Mesodermal cell (in vitro differentiated cells): ENCODE data around the gene TTC13.

Experiments used
- H3K27ac ChIP-seq: 2 replicates; pipeline ENCODE4 v1.7.0; 2013; ENCODE audit warnings: mild to moderate bottlenecking, low read depth, low read length, moderate library complexity; ENCODE audit not compliant: severe bottlenecking
- H3K36me3 ChIP-seq: 2 replicates; pipeline ENCODE4 v1.7.1; 2013; ENCODE audit warnings: mild to moderate bottlenecking, low read length, moderate library complexity; ENCODE audit not compliant: control insufficient read depth, insufficient read depth
- H3K4me1 ChIP-seq: one replicate; pipeline ENCODE4 v1.7.1; 2013; ENCODE audit warnings: mild to moderate bottlenecking, low read length; ENCODE audit not compliant: insufficient read depth, control insufficient read depth, poor library complexity, severe bottlenecking
- H3K4me3 ChIP-seq: 2 replicates; pipeline ENCODE4 v1.7.0; 2013; ENCODE audit warnings: low read length, control low read depth, mild to moderate bottlenecking; ENCODE audit not compliant: insufficient read depth, poor library complexity, severe bottlenecking; ENCODE audit errors: extremely low read depth
- H3K9me3 ChIP-seq: 2 replicates; pipeline ENCODE4 v1.7.1; 2013; ENCODE audit warnings: mild to moderate bottlenecking, low read length, moderate library complexity; ENCODE audit not compliant: control insufficient read depth
- WGBS, 2 experiments: methylation state at CpG; one replicate each; pipeline ENCODE4 v1.1.5; 2013; ENCODE audit warnings: missing lambda C conversion rate in 2 of 2; ENCODE audit not compliant: insufficient coverage in 2 of 2; 5-methylcytosine and 5-hydroxymethylcytosine counted together

Gene TTC13

GRCh38 chr1:230865062-230865817 lies 113.4 kb downstream of the TTC13 start:
- 95 to 98% methylated on average over 4 to 7 of the region's 8 CpGs for WGBS, 2 experiments
- Histone ChIP-seq H3K36me3 (peaks cover 39% of the 10 kb centered on the region), H3K4me3 (no peak overlapping the region), H3K27ac (no peak overlapping the region), H3K9me3 (no peaks in the 10 kb centered on the region), H3K4me1 (peaks cover 35% of the 10 kb centered on the region)

DNA sequence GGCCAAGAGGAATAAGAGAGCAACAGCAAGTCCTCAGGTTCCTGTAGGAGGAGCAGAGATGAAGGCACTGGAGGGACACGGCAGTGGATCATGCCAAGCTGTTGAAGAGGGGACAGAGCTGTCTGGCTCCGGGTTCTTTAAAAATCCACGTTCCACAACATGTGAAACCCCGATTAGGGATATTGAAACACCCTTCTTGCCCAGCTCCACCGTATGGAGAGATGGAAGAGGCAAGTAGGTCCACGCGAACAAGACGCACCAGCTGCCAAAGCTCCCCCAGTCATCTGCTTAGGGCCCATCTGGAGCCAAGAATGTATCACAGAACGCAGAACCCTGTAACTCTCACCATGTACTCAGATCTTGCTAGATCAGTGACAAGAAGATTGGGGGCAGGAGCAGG lies 114.2 kb downstream of the TTC13 start:
- Histone ChIP-seq H3K27ac (no peak overlapping the region), H3K9me3 (no peaks in the 10 kb centered on the region), H3K4me1 (peaks cover 39% of the 10 kb centered on the region), H3K36me3 (peaks cover 39% of the 10 kb centered on the region), H3K4me3 (no peak overlapping the region)
- 90 to 97% methylated on average over 7 to 8 of the region's 9 CpGs for WGBS, 2 experiments

DNA sequence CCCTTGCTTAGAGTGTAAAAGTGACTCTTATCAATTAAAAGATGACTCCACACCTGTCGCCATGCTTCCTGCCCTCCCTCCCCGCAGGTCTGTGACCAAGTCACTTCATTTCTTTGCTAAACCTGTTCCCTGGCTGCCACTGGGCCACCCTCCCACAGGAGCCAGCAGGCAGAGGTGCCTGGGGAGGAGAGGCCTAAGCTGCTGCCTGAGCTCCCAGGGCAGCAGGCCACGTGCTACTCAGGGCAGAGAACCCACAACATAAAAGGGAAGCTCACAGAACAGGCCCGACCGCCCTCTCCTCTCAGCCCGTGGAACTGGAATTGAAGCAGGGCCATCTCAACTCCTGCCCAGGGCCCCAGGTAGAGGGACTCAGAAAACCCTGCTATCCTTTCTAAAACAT lies 115.2 kb downstream of the TTC13 start:
- peaks cover 41% of the 10 kb centered on the region for H3K36me3 ChIP-seq
- WGBS, 2 experiments: 83% methylated on average over 5 to 6 of the region's 6 CpGs
- no peaks in the 10 kb centered on the region for H3K9me3 ChIP-seq
- no peak overlapping the region for H3K4me3 ChIP-seq
- H3K27ac ChIP-seq: no peak overlapping the region
- peaks cover 46% of the 10 kb centered on the region for H3K4me1 ChIP-seq

DNA sequence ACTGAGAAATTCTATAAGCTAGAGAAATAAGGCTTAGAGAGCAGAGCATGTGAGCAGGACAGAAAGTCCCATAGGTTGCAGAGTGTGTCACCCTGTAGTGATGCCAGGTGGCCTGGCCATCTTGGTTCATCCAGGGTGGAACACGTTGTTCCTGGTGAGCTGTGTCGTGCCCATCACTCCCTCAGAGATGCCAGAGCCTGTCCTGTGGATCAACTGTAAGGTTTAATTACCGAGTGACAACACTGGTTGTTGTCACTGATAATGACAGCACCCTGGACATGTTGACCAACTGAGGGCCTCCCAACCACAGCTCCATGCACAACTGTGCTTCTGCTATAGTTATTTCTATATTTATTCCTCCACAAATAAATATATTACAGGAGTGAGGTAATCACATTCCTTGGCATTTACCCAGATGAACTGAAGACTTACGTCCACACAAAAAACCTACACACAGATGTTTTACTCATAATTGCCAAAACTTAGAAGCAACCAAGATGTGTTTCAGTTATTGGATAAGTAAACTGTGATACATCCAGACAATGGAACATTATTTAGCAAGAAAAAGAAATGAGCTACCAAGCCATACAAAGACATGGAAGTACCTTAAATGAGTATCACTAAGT lies 116.6 kb downstream of the TTC13 start:
- Histone ChIP-seq H3K27ac (no peak overlapping the region), H3K4me1 (peaks cover 60% of the 10 kb centered on the region)
- WGBS, 2 experiments: 86 to 97% methylated on average over 3 of the region's 4 CpGs

GRCh38 chr1:230861489-230861888 lies 117.2 kb downstream of the TTC13 start:
- H3K9me3 ChIP-seq: no peaks in the 10 kb centered on the region
- H3K27ac ChIP-seq: no peak overlapping the region
- H3K36me3 ChIP-seq: peaks cover 44% of the 10 kb centered on the region
- H3K4me1 ChIP-seq: peaks cover 63% of the 10 kb centered on the region
- no peak overlapping the region for H3K4me3 ChIP-seq
- WGBS, 2 experiments: 91 to 99% methylated on average over 5 to 12 of the region's 13 CpGs

More for the DNA sequence above, 116.6 kb downstream of the TTC13 start:
- H3K36me3 ChIP-seq: peaks cover 44% of the 10 kb centered on the region
- no peaks in the 10 kb centered on the region for H3K9me3 ChIP-seq
- H3K4me3 ChIP-seq: no peak overlapping the region

DNA sequence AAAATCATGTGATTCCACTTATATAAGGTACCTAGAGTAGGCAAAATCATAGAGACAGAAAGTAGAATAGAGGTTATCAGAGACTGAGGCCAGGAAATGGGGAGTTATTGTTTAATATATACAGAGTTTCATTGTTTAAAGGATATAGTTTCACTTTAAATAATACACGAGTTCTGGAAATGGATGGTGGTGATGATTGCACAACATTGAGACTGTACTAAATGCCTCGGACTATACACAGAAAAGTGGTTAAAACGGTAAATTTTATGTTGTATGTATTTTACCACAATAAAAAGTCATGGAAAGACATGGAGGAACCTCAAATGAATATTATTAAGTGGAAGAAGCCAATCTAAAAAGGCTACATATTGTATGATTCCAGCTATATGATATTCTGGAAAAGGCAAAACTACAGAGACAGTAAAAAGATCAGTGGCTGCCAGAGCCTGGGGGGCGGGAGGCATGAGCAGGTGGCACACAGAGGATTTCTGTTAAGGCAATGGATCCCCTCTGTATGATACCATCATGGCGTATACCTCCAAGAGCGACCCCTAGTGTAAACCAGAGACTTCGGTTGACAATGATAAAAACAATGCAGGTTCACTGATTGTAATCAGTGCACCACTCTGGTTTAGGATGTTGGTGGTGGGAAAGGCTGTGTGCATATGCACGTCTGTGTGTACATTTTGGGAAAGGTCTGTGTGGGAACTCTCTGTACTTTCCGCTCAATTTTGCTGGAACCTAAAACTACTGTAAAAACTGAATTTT lies 117.9 kb downstream of the TTC13 start:
- WGBS, 2 experiments: 93 to 98% methylated on average over 4 to 6 of the region's 9 CpGs
- H3K4me1 ChIP-seq: peaks cover 70% of the 10 kb centered on the region
- H3K4me3 ChIP-seq: no peak overlapping the region
- peaks cover 46% of the 10 kb centered on the region for H3K36me3 ChIP-seq
- H3K27ac ChIP-seq: no peak overlapping the region
- H3K9me3 ChIP-seq: no peaks in the 10 kb centered on the region

DNA sequence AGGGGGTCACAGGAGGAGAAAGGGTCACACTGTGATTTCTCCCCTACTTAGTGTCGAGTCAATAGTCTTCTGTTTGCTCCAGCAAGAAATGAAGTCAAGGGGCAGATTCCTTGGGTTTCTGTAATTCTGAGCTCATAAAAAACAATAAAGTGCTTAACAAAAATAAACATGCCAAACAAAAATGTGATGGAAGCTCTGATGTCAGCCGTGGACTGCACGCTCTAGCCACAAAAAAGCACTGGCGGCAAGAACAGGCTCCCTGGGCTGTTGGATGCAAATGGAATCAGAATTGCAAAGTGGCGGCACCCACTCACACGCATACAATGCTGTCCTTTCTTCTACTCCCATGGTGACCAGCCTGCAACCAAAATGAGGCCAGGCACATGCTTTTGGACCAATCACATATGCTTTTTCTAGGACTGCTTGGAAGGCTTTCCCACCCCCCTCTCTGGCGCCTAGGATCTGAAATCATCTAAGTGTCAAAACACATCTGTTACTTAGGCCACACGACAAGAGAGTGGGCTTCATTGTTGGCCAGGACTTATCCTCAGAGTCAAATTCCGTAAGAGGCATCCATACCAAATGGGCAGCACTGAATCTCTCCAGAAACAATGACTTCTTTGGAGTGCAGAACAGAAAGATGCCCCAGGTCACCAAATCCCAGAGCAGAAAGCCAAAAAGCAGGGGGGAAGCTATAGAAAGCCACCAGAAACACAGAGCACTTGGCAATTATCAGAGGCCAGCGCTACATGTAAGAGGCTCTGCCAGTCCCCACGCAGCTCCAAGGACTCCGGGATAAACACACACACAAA lies 119.5 kb downstream of the TTC13 start:
- Histone ChIP-seq H3K27ac (peak overlapping the region; percentile 76), H3K4me1 (peaks cover 58% of the 10 kb centered on the region), H3K9me3 (peaks cover 6% of the 10 kb centered on the region), H3K36me3 (peaks cover 47% of the 10 kb centered on the region), H3K4me3 (no peak overlapping the region)
- 78 to 81% methylated on average over 9 to 10 of the region's 12 CpGs for WGBS, 2 experiments

DNA sequence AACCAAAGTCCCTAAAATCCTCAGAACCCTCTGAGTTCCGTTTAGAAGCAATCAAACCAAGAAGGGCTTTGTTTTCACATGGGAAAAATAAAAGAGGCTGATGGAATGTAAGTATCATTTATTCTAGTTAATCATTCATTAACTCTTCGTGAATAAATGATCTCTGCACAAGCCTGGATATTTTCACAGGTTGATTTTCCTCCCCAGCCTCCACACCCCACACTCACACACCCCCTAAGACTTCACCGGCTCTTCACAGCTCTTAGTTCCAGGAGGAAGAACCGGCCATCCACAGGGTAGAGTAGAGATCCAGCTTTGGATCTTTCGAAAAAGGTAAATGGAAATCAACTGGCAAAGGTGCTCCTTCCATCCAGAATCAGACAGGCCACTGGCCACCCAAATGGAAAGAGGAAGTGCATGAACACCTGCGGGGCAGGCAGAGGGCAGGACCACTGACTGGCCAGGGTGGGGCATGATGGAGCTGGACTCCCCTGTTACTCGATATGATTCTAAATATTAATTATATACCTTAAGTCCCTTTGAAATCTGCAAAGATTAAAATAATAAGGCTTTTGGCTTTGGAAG lies 120.3 kb downstream of the TTC13 start:
- Histone ChIP-seq H3K4me3 (no peak overlapping the region), H3K27ac (peak overlapping the region; percentile 76), H3K36me3 (peaks cover 55% of the 10 kb centered on the region), H3K4me1 (peaks cover 51% of the 10 kb centered on the region), H3K9me3 (peaks cover 6% of the 10 kb centered on the region)
- WGBS, 2 experiments: 100% methylated on average over 1 to 2 of the region's 7 CpGs

- Histone ChIP-seq H3K27ac (peak overlapping the region; percentile 76), H3K36me3 (peaks cover 60% of the 10 kb centered on the region), H3K9me3 (peaks cover 11% of the 10 kb centered on the region), H3K4me1 (peaks cover 49% of the 10 kb centered on the region), H3K4me3 (no peak overlapping the region)
- WGBS, 2 experiments: no CpG with 5 or more reads among the region's 1 CpG
Measured at GRCh38 chr1:230857822-230858221, 120.8 kb downstream of the TTC13 start.

DNA sequence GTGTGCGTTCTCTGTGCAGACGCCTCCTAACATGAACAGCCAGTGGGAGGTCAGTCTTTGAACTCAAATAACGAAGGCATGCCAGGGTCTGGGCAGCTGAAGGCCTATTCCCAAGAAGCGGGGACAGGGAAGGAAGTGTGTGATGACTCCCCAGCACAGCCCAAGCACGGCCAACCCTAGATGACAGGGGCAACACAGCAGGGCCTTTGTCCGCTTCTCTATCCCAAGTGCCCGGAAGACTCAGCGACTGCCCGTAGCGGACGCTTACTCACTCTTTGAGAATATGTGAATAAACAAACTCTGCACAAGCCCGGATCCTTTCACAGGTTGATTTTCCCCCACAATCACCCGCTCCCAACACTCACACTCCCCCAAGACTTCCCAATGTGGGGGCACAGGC lies 121.6 kb downstream of the TTC13 start:
- H3K4me1 ChIP-seq: peaks cover 51% of the 10 kb centered on the region
- H3K9me3 ChIP-seq: peaks cover 13% of the 10 kb centered on the region
- 77 to 97% methylated on average over 6 to 9 of the region's 13 CpGs for WGBS, 2 experiments
- peaks cover 60% of the 10 kb centered on the region for H3K36me3 ChIP-seq
- no peak overlapping the region for H3K4me3 ChIP-seq
- peak overlapping the region; percentile 76 for H3K27ac ChIP-seq
